ENCODE measurements around the gene TAB2.
"Not testable (repeated sequence)": the region's sequence is repeated elsewhere in the genome, so short reads cannot be mapped to it uniquely, and the experiment has no call there.

- TF ChIP-seq CTCF, POLR2A (IDR thresholded peaks at IDR 0.05): not testable (repeated sequence)
Observed at GRCh38 chr6:149460249-149460648, 142.7 kb downstream of the TAB2 start.
